ENCODE measurements around the gene NRAS.

The NRAS gene

DNA sequence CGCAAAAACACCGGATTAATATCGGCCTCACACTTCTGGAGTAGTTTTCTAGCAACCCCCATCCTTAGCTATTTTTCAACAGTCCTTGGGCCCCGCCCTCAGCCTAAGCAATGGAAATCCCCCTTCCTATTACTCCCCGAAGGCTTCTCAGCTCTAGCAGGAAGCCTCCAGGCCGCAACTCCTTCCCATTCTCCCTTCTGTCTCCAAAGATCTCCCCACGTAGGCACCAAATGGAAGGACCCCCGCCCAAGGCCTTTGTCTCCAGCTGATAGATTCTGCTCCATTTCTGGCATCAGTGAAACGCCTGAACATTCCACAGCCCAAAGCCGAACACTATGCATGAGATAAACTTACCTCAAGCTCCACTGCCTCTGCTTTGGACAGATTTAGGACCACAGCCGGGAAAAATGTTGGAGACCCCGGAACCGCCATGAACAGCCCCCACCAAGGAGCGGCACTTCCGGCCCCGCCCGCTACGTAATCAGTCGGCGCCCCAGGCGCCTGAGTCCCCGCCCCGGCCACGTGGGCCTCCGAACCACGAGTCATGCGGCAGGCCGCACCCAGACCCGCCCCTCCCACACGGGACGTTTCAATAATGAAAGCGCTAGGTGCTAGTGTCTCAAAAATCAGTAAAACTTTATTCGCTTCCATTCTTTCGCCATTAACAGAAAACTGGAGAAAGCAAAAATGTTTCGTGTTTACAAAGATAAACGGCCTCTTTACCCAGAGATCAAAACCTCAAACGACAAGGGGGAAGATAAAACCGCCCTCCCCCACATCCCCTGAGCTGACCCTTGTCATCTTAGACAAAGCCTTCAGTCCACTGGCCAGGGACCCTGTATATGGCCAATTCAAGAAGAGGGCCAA is at the start of gene NRAS:
TSS of gene NRAS (minus strand) at position 468 of the 867 bp plus-strand sequence. CDS start 611 bp downstream, outside the sequence.
- DNase-seq (ENCODE audit: low read depth) = peak; percentile 57
- H3K4me3 ChIP-seq (ENCODE audit: low read depth, low read length) = peak within 1 kb of the TSS; percentile 93
- TF ChIP-seq, protein P1, sequence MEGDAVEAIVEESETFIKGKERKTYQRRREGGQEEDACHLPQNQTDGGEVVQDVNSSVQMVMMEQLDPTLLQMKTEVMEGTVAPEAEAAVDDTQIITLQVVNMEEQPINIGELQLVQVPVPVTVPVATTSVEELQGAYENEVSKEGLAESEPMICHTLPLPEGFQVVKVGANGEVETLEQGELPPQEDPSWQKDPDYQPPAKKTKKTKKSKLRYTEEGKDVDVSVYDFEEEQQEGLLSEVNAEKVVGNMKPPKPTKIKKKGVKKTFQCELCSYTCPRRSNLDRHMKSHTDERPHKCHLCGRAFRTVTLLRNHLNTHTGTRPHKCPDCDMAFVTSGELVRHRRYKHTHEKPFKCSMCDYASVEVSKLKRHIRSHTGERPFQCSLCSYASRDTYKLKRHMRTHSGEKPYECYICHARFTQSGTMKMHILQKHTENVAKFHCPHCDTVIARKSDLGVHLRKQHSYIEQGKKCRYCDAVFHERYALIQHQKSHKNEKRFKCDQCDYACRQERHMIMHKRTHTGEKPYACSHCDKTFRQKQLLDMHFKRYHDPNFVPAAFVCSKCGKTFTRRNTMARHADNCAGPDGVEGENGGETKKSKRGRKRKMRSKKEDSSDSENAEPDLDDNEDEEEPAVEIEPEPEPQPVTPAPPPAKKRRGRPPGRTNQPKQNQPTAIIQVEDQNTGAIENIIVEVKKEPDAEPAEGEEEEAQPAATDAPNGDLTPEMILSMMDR (IDR thresholded peaks at IDR 0.05; ENCODE audit: control insufficient read depth, extremely low read depth, insufficient read depth) = no peak

GRCh38 chr1:114764689-114765088 is 48.1 kb upstream of the NRAS start:
- no peak overlapping the region for H3K4me3 ChIP-seq (ENCODE audit: low read depth, low read length)
- DNase-seq (ENCODE audit: low read depth) = no peak
- TF ChIP-seq, protein P1 (IDR thresholded peaks at IDR 0.05; ENCODE audit: control insufficient read depth, extremely low read depth, insufficient read depth) = no peak

GRCh38 chr1:114758256-114758832 is 41.8 kb upstream of the NRAS start:
- DNase-seq (ENCODE audit: low read depth) = no peak
- peak overlapping the region; percentile 99 for H3K4me3 ChIP-seq (ENCODE audit: low read depth, low read length)
- TF ChIP-seq, protein P1 (IDR thresholded peaks at IDR 0.05; ENCODE audit: control insufficient read depth, extremely low read depth, insufficient read depth) = no peak

DNA sequence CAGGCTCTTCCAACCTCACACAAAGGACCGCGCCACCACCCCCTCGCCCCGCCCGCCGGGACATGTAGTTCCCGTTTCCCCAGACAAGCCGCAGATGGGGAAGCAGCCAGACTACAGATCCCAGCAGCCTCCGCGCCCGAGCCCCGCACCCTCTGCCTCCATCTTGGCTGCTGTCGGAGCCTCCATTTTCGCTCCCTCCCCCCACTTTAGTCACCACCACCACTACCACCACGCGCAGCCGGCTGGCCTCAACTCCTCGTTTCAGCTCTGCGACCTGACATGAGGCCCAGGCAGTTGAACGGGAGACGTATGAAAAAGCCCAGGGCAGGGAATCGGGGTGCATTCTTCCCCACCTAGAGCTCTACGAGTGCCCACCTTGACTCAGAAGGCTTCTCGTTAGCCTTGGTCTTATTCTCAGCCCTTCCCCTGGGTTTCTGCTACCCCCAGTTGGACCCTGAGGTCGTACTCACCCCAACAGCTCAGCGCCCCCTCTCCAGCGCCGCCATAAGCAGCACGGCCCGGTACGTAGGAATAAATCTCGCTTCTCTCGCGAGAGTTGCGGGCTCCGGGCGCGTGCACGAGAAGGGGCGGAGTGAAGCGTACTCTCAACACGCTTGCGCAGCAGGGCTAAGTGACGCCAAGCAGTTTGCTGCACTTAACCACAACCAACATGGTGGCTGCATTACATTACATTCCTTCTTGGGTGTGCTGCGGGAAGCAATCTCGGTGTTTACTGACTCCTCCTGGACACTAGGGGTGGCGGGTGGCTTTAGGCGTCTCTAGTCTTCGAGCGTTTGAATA is 41.1 kb upstream of the NRAS start, which contains the start of gene CSDE1:
TSS of gene CSDE1 (minus strand) at position 530 of the 801 bp plus-strand sequence. CDS start 18,094 bp downstream, outside the sequence.
- TF ChIP-seq, protein P1 (IDR thresholded peaks at IDR 0.05; ENCODE audit: control insufficient read depth, extremely low read depth, insufficient read depth) = 0 out of 2 replicates have a peak, but pooled peaks have one; percentile 23
- peak within 1 kb of the TSS; percentile 99 for H3K4me3 ChIP-seq (ENCODE audit: low read depth, low read length)

GRCh38 chr1:114756949-114757454 is 40.4 kb upstream of the NRAS start:
- peak overlapping the region; percentile 99 for H3K4me3 ChIP-seq (ENCODE audit: low read depth, low read length)
- no peak for DNase-seq (ENCODE audit: low read depth)
- TF ChIP-seq, protein P1 (IDR thresholded peaks at IDR 0.05; ENCODE audit: control insufficient read depth, extremely low read depth, insufficient read depth) = no peak

More for the DNA sequence above, 41.1 kb upstream of the NRAS start, which contains the start of gene CSDE1:
- peak; percentile 97 for DNase-seq (ENCODE audit: low read depth)
